ENCODE measurements around the gene IFT81.

GRCh38 chr12:110249105-110249504 lies 124.9 kb downstream of the IFT81 start:
- TF ChIP-seq CTCF (IDR thresholded peaks at IDR 0.05), result no peak
- TF ChIP-seq REST (IDR thresholded peaks at IDR 0.05), result no peak
- TF ChIP-seq BHLHE40 (IDR thresholded peaks at IDR 0.05; ENCODE audit: low read depth, low read length), result no peak
- TF ChIP-seq NR3C1 (IDR thresholded peaks at IDR 0.05), result no peak
- TF ChIP-seq MAX (IDR thresholded peaks at IDR 0.05), result 0 out of 2 replicates have a peak, but pooled peaks have one; percentile 3
- no peak for TF ChIP-seq SMC3 (IDR thresholded peaks at IDR 0.05)
- no peak for TF ChIP-seq USF2 (IDR thresholded peaks at IDR 0.05)
- TF ChIP-seq CEBPB (IDR thresholded peaks at IDR 0.05), result no peak
- TF ChIP-seq EHMT2 (IDR thresholded peaks at IDR 0.05; ENCODE audit: low read depth), result no peak
- TF ChIP-seq PBX3 (IDR thresholded peaks at IDR 0.05), result no peak
